Superior temporal gyrus (tissue), 1 donor: ENCODE measurements around the gene KPNA3.

Experiments used
- DNase-seq: peaks from one replicate; pipeline ENCODE4 v3.0.0-alpha.2; 2016; ENCODE audit errors: extremely low spot score

KPNA3 gene

GRCh38 chr13:49679246-49679645 lies 113.2 kb downstream of the KPNA3 start:
- no peak for DNase-seq

GRCh38 chr13:49678191-49678914 lies 114.1 kb downstream of the KPNA3 start:
- no peak for DNase-seq

GRCh38 chr13:49676581-49677298 lies 115.7 kb downstream of the KPNA3 start:
- no peak for DNase-seq

- DNase-seq, result no peak
Measured at GRCh38 chr13:49670828-49671227, 121.7 kb downstream of the KPNA3 start.

- peak; percentile 83 for DNase-seq
Measured at GRCh38 chr13:49669735-49670309, 122.7 kb downstream of the KPNA3 start.

GRCh38 chr13:49667773-49668172 lies 124.7 kb downstream of the KPNA3 start:
- no peak for DNase-seq

DNA sequence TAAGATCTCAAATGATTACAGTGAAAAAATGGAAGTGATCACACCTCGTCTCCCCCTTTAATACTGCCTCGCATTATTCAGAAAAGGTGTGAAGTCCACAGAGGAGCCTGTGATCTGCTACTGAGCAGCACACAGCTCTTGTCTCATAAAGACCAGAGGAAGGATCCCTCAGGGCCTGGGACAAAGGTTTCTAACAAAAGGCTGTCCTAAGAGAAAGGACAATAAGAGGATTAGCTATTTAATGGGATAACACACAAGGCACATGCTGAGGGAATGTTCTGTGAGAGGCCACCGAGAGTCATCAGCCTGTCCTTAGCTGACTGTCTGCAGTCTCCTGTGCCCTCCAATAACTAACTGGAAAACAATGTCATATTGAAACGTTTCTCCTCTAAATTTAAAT lies 127.9 kb downstream of the KPNA3 start:
- DNase-seq, result no peak

DNA sequence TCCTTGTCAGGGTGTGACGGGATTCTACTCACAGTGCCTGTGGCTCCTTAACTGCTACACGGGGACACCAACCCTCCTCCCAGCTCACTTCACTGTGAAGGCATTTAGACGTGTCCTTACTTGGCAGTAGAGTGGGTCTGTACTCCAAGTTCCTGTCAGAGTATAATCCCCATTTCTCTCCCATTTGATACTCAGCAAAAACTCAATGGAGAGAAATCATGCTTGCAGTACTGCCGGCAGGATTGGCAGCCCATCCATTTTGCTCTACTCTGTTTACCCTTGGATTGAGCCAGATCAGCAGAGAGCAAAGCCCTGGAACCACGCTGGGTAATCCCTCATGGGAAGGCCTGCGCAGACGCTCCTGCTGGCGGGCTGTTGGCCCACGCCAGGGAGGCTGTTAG lies 135.2 kb downstream of the KPNA3 start:
- DNase-seq, result no peak

- DNase-seq, result no peak
Measured at GRCh38 chr13:49655906-49656305, 136.6 kb downstream of the KPNA3 start.

DNA sequence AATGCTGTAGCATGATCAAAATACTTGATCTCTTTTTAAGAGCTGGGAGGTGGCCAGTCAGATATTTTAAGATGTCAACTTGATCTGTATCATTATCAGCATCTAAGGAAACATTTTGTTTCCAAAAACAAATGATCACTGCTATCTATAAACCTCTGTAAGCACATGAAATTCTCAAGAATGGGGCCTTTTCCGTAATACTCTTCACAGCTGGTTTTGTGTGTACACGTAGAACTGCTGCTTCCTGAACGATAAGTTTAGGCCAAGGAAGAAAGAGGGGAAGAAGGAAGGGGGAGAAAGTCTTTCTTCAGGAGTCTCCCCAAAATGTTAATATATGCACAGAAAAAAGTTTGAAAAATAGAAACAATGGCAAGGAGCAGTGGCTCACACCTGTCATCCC lies 138.5 kb downstream of the KPNA3 start:
- no peak for DNase-seq

GRCh38 chr13:49653478-49653877 lies 139.0 kb downstream of the KPNA3 start:
- no peak for DNase-seq

- DNase-seq, result no peak
Measured at GRCh38 chr13:49652355-49653305, 139.9 kb downstream of the KPNA3 start.

GRCh38 chr13:49651570-49652354 lies 140.7 kb downstream of the KPNA3 start:
- no peak for DNase-seq

DNA sequence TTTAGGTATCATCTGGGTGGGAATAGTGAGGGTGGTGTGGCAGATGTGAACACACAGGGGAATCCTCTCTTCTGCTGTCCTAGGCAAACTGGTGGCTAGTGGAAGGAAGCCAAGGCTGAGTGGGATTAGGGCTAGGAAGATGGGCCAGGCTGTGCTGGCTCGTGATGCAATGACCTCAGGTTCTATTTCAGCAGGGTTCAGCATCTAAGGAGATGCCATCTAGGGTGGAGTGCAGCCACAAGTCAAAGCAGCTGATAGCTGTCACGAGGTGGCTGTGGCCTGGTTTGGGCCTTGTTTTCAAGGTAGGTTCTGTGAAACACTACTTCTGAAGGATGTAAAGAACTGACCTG lies 142.5 kb downstream of the KPNA3 start:
- no peak for DNase-seq
